ENCODE results near the gene DOC2A.

DOC2A gene

GRCh38 chr16:30003670-30004423 is 7.0 kb downstream of the DOC2A start:
- no peak for FAIRE-seq

GRCh38 chr16:30002614-30003346 is 8.0 kb downstream of the DOC2A start:
- FAIRE-seq = no peak

- no peak for FAIRE-seq
Measured at GRCh38 chr16:30000735-30001631, 9.8 kb downstream of the DOC2A start.

GRCh38 chr16:29999605-30000004 is 11.2 kb downstream of the DOC2A start:
- no peak for FAIRE-seq

GRCh38 chr16:29996766-29997250 is 14.0 kb downstream of the DOC2A start:
- FAIRE-seq = no peak

GRCh38 chr16:29995911-29996765 is 14.7 kb downstream of the DOC2A start, which contains the start of gene INO80E:
Gene INO80E, plus strand, starts transcription at chr16:29996241. Its CDS starts 70 bp downstream, at chr16:29996311.
- FAIRE-seq = no peak

- FAIRE-seq = no peak
Measured at GRCh38 chr16:29995324-29995910, 15.4 kb downstream of the DOC2A start, which contains the start of gene HIRIP3. Gene HIRIP3, minus strand, starts transcription at chr16:29995617. Its CDS starts 12 bp downstream, at chr16:29995605.

- FAIRE-seq = no peak
Measured at GRCh38 chr16:29994600-29995323, 16.1 kb downstream of the DOC2A start.

- FAIRE-seq = no peak
Measured at GRCh38 chr16:29993903-29994599, 16.8 kb downstream of the DOC2A start.

GRCh38 chr16:29993191-29993902 is 17.5 kb downstream of the DOC2A start:
- FAIRE-seq = no peak

- no peak for FAIRE-seq
Measured at GRCh38 chr16:29992344-29992967, 18.4 kb downstream of the DOC2A start.

GRCh38 chr16:29991571-29991904 is 19.3 kb downstream of the DOC2A start:
- no peak for FAIRE-seq

- FAIRE-seq = no peak
Measured at GRCh38 chr16:29990883-29991570, 19.8 kb downstream of the DOC2A start.

- no peak for FAIRE-seq
Measured at GRCh38 chr16:29990034-29990433, 20.8 kb downstream of the DOC2A start.

- FAIRE-seq = no peak
Measured at GRCh38 chr16:29989111-29989858, 21.5 kb downstream of the DOC2A start.

- no peak for FAIRE-seq
Measured at GRCh38 chr16:29988346-29989075, 22.3 kb downstream of the DOC2A start.
